ENCODE measurements around the gene C2orf76. TPM values are rescaled to one million over a fixed set of nuclear protein-coding genes. Genes with fewer than 3 reads are reported as not detected.

The C2orf76 gene
- total and polyA plus RNA-seq, 2 experiments from 2014 or later = 5.8 to 21.6 TPM

- no peak overlapping the region for H3K27ac Mint-ChIP-seq
Measured at GRCh38 chr2:119409506-119409905, 42.9 kb upstream of the C2orf76 start.

More at GRCh38 chr2:119409506-119409905, 42.9 kb upstream of the C2orf76 start:
- Histone ChIP-seq H3K4me3 (no peak overlapping the region), H3K9me2 (ENCODE audit: insufficient read depth) (no peaks in the 10 kb centered on the region), H3K36me3 (ENCODE audit: insufficient read depth) (no peaks in the 10 kb centered on the region), H3K4me2 (no peak overlapping the region), H3K27me3 (ENCODE audit: insufficient read depth) (no peaks in the 10 kb centered on the region), H3K79me2 (replicated peaks; ENCODE audit: insufficient read depth) (no peaks in the 10 kb centered on the region), H4K20me1 (replicated peaks; ENCODE audit: insufficient read depth) (no peaks in the 10 kb centered on the region), H2AFZ (no peak overlapping the region), H3K4me1 (ENCODE audit: insufficient read depth) (no peaks in the 10 kb centered on the region), H3K27ac (ENCODE audit: low read depth) (no peak overlapping the region), H3F3A (replicated peaks; ENCODE audit: low read depth) (no peaks in the 10 kb centered on the region)
- ATAC-seq (no peak), DNase-seq (ENCODE audit: low spot score) (no peak)
- no peak for TF ChIP-seq POLR2AphosphoS5 (IDR thresholded peaks at IDR 0.05; ENCODE audit: low read depth)
- no peak for TF ChIP-seq ZNF331 (CRISPR knock-in tag; IDR thresholded peaks at IDR 0.05; ENCODE audit: low read depth)
- TF ChIP-seq NANOG (IDR thresholded peaks at IDR 0.05; ENCODE audit: borderline replicate concordance) = no peak
- TF ChIP-seq ZNF462 (CRISPR knock-in tag; IDR thresholded peaks at IDR 0.05) = no peak
- no peak for TF ChIP-seq EZH2phosphoT487 (IDR thresholded peaks at IDR 0.05; ENCODE audit: unreplicated experiment)
- Mint-ChIP-seq H3K4me3 (no peak overlapping the region), H3K36me3 (ENCODE audit: low read depth) (no peaks in the 10 kb centered on the region), H3K4me1 (peaks cover 7% of the 10 kb centered on the region; the same call in 1 of the 3 replicates), H3K9me3 (peaks cover 3% of the 10 kb centered on the region; the same call in 2 of the 3 replicates), H3K27me3 (ENCODE audit: insufficient read depth, low read depth, poor library complexity) (peaks cover 3% of the 10 kb centered on the region)

All from GM23338 (cell line).